Ishikawa (cell line): Measurements from ENCODE around the gene SATB2.

Experiments used
- CEBPB ChIP-seq: IDR thresholded peaks from 2 replicates; pipeline ENCODE4 v1.6.1; 2012
- CREB1 ChIP-seq: IDR thresholded peaks from 2 replicates; pipeline ENCODE4 v1.6.1; 2012; ENCODE audit warnings: low read depth
- EGR1 ChIP-seq: IDR thresholded peaks from 2 replicates; pipeline ENCODE4 v1.6.1; 2012
- EP300 ChIP-seq: IDR thresholded peaks from 2 replicates; pipeline ENCODE4 v1.6.1; 2012; ENCODE audit warnings: borderline replicate concordance
- FOXM1 ChIP-seq: IDR thresholded peaks from 2 replicates; pipeline ENCODE4 v1.6.1; 2012; ENCODE audit warnings: low read depth, borderline replicate concordance
- NFIC ChIP-seq: IDR thresholded peaks from 2 replicates; pipeline ENCODE4 v1.6.1; 2012
- RAD21 ChIP-seq: IDR thresholded peaks from 2 replicates; pipeline ENCODE4 v1.6.1; 2012; ENCODE audit warnings: low read depth
- TAF1 ChIP-seq: IDR thresholded peaks from 2 replicates; pipeline ENCODE4 v1.6.1; 2012; ENCODE audit warnings: low read depth, mild to moderate bottlenecking
- TCF12 ChIP-seq: IDR thresholded peaks from 2 replicates; pipeline ENCODE4 v1.6.1; 2012; ENCODE audit warnings: low read depth
- TEAD4 ChIP-seq: IDR thresholded peaks from 2 replicates; pipeline ENCODE4 v1.6.1; 2012
- YY1 ChIP-seq: IDR thresholded peaks from 2 replicates; pipeline ENCODE4 v1.6.1; 2012; ENCODE audit warnings: low read depth
- ZBTB7A ChIP-seq: IDR thresholded peaks from 2 replicates; pipeline ENCODE4 v1.6.1; 2012; ENCODE audit warnings: low read depth
- TF ChIP-seq, protein P1 (sequence below): IDR thresholded peaks from 2 replicates; pipeline ENCODE4 v1.6.1; 2012
- TF ChIP-seq, protein P2 (sequence below): IDR thresholded peaks from 2 replicates; pipeline ENCODE4 v1.6.1; 2012; ENCODE audit warnings: low read depth, mild to moderate bottlenecking
- TF ChIP-seq, protein P3 (sequence below): IDR thresholded peaks from 2 replicates; pipeline ENCODE4 v1.6.1; 2012

Gene SATB2

DNA sequence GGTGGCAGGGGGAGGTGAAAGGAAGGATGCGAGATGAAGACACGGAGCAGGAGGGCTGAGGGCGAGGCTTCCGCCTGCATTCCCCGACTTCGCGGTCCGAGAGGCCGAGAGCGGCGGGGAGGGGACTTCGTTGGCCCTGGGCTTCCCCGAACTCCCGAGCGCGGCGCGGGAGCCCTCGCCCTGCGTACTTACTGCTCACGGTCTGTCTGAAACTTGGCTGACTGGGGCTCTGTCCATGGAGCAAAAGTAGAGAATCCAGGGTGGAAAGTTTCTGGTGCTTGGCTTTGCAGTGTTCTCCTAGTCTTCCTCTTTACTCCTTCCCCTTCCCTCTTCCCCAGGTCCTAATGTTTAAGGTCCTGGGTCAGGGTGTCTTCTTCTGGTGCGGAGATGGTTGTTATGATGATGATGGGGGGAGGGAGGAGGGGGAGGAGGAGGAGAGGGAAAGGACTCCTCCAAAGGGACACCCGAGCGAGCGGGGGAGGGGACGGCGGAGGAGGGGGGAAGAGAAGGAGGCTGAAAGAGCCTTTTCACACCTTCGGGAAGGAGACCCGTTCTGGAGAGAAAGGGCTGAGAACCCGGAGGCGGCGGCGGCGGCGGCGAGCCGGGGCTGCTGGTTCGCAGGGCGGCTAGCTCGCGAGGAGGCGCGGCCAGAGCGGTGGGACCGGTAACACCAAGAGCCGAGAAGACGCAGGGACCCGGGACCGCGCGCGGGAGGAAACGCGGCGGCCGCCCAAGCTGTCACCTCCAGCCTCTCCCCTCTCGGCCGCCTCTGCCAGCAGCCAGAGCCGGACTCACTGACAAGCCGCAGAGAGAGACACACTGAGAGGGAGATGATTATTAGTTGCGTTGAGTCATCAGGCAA, at the start of gene SATB2:
Gene SATB2, minus strand, starts transcription at position 793 of the 862 bp plus-strand sequence. CDS start 1,902 bp downstream, outside the sequence.
- TF ChIP-seq TAF1 (no peak), CEBPB (no peak), TEAD4 (no peak), ZBTB7A (no peak), EP300 (no peak), FOXM1 (no peak), RAD21 (no peak), EGR1 (no peak), TCF12 (no peak), CREB1 (no peak), NFIC (no peak), YY1 (no peak)
- TF ChIP-seq, protein P1, sequence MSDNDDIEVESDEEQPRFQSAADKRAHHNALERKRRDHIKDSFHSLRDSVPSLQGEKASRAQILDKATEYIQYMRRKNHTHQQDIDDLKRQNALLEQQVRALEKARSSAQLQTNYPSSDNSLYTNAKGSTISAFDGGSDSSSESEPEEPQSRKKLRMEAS: no peak
- TF ChIP-seq, protein P2, sequence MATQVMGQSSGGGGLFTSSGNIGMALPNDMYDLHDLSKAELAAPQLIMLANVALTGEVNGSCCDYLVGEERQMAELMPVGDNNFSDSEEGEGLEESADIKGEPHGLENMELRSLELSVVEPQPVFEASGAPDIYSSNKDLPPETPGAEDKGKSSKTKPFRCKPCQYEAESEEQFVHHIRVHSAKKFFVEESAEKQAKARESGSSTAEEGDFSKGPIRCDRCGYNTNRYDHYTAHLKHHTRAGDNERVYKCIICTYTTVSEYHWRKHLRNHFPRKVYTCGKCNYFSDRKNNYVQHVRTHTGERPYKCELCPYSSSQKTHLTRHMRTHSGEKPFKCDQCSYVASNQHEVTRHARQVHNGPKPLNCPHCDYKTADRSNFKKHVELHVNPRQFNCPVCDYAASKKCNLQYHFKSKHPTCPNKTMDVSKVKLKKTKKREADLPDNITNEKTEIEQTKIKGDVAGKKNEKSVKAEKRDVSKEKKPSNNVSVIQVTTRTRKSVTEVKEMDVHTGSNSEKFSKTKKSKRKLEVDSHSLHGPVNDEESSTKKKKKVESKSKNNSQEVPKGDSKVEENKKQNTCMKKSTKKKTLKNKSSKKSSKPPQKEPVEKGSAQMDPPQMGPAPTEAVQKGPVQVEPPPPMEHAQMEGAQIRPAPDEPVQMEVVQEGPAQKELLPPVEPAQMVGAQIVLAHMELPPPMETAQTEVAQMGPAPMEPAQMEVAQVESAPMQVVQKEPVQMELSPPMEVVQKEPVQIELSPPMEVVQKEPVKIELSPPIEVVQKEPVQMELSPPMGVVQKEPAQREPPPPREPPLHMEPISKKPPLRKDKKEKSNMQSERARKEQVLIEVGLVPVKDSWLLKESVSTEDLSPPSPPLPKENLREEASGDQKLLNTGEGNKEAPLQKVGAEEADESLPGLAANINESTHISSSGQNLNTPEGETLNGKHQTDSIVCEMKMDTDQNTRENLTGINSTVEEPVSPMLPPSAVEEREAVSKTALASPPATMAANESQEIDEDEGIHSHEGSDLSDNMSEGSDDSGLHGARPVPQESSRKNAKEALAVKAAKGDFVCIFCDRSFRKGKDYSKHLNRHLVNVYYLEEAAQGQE: no peak
- TF ChIP-seq, protein P3, sequence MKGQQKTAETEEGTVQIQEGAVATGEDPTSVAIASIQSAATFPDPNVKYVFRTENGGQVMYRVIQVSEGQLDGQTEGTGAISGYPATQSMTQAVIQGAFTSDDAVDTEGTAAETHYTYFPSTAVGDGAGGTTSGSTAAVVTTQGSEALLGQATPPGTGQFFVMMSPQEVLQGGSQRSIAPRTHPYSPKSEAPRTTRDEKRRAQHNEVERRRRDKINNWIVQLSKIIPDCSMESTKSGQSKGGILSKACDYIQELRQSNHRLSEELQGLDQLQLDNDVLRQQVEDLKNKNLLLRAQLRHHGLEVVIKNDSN: no peak

DNA sequence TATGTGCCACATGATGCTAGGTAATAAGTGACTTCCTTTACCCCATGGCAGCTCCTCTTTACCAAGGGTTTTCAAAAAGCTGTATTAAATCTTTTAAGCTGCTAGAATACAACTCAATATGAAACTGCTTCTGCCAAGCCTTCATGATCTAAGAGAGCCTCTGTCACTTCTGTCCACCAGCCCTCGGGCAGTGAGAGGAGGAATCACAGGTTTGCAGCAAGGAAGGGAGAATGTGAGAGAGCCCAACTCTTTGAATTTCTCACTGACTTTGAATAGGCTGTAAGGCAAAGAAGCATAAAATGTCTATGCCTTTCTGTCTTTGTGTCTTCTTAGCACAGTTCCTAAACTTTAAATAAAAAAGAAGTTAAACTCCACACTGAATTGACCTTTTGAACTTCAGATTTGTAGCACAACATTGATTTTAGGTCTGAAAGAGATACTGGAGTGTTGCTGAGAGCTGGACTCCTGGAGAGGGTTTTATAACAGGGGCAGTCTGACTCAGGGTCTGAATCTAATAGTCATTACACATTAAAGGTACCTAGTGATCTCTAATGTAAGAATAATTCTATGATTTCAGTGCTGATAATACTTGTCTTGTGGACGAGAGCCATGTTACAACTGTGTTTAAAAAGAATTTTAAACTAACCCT, 48.1 kb upstream of the SATB2 start:
- TF ChIP-seq TCF12: no peak
- no peak for TF ChIP-seq ZBTB7A
- no peak for TF ChIP-seq FOXM1
- no peak for TF ChIP-seq CREB1
- TF ChIP-seq, protein P3: no peak
- no peak for TF ChIP-seq CEBPB

DNA sequence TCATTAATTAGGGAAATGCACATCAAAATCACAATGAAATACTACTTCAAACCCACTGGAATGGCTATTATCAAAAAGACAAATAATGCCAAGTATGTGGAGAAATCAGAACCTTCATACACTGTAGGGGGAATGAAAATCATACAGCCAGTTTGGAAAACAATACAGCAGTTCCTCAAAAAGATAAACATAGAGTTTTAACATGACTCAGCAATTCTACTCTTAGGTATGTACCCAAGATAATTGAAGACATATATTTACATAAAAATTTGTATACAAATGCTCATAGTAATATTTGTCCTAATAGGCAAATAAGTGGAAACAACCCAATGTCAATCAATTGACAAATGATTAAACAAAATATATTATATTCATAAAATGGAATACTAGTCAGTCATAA, 45.4 kb upstream of the SATB2 start:
- TF ChIP-seq FOXM1 (no peak), EGR1 (no peak), EP300 (no peak), TEAD4 (no peak), CEBPB (no peak), NFIC (no peak), TCF12 (no peak), CREB1 (no peak)
- TF ChIP-seq, protein P1: no peak
- TF ChIP-seq, protein P2: no peak
- TF ChIP-seq, protein P3: no peak

DNA sequence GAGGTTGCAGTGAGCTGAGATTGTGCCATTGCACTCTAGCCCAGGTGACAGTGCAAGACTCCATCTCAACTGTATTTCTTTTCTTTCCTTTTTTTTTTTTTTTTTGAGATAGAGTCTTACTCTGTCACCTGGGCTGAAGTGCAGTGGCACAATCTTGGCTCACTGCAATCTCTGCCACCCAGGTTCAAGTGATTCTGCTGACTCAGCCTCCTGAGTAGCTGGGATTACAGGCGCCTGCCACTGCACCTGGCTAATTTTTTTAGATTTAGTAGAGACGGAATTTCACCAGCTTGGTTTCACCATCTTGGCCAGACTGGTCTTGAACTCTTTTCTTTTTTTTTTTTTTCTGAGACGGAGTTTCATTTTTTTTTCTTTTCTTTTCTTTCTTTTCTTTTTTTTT, 41.3 kb upstream of the SATB2 start:
- TF ChIP-seq, protein P1: no peak
- TF ChIP-seq EP300 (no peak), RAD21 (no peak), FOXM1 (no peak)

DNA sequence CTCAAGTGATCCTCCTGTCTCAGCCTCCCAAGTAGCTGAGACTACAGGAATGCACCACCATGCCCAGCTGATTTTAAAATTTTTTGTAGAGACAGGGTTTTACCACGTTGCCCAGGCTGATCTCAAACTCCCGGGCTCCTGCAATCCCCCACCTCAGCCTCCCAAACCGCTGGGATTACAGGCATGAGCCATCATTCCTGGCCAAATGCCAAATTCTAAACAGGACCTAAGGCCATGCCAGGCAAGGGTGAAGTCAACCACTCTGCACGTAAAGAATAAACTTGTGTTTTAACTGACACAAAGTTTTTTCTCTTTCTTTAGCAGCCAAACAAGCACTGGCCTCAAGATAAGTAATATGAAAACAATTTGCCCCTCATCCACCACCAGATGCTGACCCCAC, 37.4 kb upstream of the SATB2 start:
- TF ChIP-seq TAF1: no peak
